BJ (cell line): ENCODE data around the gene KIF12. TPM values are rescaled to one million over a fixed set of nuclear protein-coding genes. Genes with fewer than 3 reads are reported as not detected.

Source experiments
- CTCF ChIA-PET: fragments of 350-600 bp; formaldehyde crosslinking; extraction: SDS; loops from one replicate; lab custom pipeline; 2021; ENCODE audit warnings: antibody characterized with exemption, inconsistent platforms; lab: Yijun Ruan, JAX
- POLR2A ChIA-PET: fragments of 300-600 bp; sonication (Branson Sonifier 250); formaldehyde crosslinking; extraction: SDS; loops from one replicate; lab custom pipeline; 2021; ENCODE audit warnings: antibody characterized with exemption; lab: Charles Lee
- DNase-seq: peaks from one replicate; pipeline ENCODE4 v3.0.0-alpha.2; 2011; ENCODE audit warnings: low read depth
- H3K27me3 ChIP-seq: 2 replicates; pipeline ENCODE4 v1.6.0; 2011; ENCODE audit warnings: low read length; ENCODE audit not compliant: control insufficient read depth, insufficient read depth
- H3K36me3 ChIP-seq: 2 replicates; pipeline ENCODE4 v1.5.1; 2011; ENCODE audit warnings: low read length; ENCODE audit not compliant: control insufficient read depth, insufficient read depth
- H3K4me3 ChIP-seq: 2 replicates; pipeline ENCODE4 v1.5.1; 2011; ENCODE audit warnings: low read depth, mild to moderate bottlenecking, control low read depth, low read length
- polyA plus RNA-seq: library from polyadenylated mRNA; depleted of rRNA; stranded (reverse); fragments of >200 nt; gene quantifications from 2 replicates; pipeline ENCODE4 v1.2.3, GENCODE V29; 2011
- TF ChIP-seq, protein P1 (sequence below): IDR thresholded peaks from 2 replicates; pipeline ENCODE4 v1.5.1; 2011; ENCODE audit warnings: low read depth, mild to moderate bottlenecking, control low read depth, inconsistent platforms, low read length, moderate library complexity; ENCODE audit not compliant: insufficient read depth

The KIF12 gene
- polyA plus RNA-seq, 1 experiment: 0.07 TPM

DNA sequence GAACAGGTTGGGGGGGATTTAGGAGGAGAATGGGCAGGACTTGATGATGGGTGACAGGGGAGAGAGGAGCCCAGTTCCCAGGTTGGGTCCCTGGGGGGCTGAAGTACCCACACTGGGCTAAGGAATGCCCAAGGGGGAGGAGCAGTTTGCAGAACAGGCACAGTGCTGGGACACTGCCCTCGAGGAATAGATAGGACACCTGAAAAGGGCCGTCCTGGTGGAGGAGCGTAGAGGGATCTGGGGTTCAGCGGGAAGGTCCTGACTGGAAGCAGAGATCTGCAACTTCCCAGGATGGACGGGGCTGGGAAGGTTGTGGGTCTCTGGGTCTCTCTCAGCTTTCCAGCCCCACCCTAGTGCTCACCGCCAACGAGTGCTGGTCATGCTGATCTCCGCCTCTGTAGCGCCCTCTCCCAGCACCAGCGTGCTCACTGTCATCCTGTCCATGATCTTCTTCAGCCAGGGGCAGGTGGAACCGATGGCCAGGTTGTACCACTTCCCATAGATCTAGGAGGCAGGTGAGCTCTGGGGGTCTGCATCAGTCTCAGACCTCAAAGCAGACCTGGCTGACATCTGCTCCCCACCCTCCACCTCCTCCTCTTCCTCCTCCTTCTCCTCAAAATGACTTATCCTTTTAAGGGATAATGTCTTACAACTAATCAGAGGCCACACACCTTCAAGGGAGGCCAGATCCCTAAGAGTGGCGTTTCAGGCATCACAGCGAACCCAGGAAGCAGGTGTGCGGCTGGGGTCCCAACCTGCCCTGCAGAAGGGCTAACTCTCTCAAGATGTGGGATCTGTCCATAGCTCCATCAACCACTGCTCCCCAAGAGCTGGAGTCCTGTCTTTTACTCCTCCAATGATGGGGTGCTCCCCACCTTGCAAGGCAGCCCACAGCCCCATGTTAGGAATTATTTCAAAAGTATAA is 22.6 kb downstream of the KIF12 start:
- H3K4me3 ChIP-seq: no peak overlapping the region
- no peak for DNase-seq
- peaks cover 19% of the 10 kb centered on the region for H3K27me3 ChIP-seq
- ChIA-PET CTCF (interaction anchor here (1.2 to 1.5 kb wide), 3 partner anchors 12 to 269 kb away, joined by 3 to 4 read pairs (median 3); no protein-coding TSS in a partner anchor), POLR2A (no interaction called here)
- TF ChIP-seq, protein P1, sequence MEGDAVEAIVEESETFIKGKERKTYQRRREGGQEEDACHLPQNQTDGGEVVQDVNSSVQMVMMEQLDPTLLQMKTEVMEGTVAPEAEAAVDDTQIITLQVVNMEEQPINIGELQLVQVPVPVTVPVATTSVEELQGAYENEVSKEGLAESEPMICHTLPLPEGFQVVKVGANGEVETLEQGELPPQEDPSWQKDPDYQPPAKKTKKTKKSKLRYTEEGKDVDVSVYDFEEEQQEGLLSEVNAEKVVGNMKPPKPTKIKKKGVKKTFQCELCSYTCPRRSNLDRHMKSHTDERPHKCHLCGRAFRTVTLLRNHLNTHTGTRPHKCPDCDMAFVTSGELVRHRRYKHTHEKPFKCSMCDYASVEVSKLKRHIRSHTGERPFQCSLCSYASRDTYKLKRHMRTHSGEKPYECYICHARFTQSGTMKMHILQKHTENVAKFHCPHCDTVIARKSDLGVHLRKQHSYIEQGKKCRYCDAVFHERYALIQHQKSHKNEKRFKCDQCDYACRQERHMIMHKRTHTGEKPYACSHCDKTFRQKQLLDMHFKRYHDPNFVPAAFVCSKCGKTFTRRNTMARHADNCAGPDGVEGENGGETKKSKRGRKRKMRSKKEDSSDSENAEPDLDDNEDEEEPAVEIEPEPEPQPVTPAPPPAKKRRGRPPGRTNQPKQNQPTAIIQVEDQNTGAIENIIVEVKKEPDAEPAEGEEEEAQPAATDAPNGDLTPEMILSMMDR: no peak
- H3K36me3 ChIP-seq: no peaks in the 10 kb centered on the region

DNA sequence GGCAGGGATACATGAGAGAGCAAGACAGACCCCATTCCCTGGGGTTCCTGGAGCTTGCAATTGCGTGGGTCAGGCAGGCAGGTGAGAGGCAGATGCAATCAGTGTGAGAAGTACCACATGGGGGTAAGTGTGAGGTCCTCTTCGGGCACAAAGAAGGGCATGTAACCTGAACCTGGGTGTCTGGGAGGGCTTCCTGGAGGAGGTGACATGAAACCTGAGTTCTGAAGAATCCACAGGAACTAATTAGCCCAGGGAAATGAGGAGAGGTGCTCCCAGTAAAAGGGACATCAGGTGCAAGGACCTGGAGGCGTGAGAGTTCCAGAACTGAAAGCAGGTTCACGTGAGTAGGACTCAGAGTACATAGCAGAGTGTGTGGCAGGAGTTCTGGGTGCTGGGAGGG is 23.5 kb downstream of the KIF12 start:
- DNase-seq: no peak
- TF ChIP-seq, protein P1: no peak
- Histone ChIP-seq H3K4me3 (no peak overlapping the region), H3K27me3 (peaks cover 19% of the 10 kb centered on the region), H3K36me3 (no peaks in the 10 kb centered on the region)
- ChIA-PET CTCF (interaction anchor here (1.0 to 7.0 kb wide), 2 partner anchors 7 to 232 kb away, joined by 3 to 42 read pairs; no protein-coding TSS in a partner anchor), POLR2A (no interaction called here)

DNA sequence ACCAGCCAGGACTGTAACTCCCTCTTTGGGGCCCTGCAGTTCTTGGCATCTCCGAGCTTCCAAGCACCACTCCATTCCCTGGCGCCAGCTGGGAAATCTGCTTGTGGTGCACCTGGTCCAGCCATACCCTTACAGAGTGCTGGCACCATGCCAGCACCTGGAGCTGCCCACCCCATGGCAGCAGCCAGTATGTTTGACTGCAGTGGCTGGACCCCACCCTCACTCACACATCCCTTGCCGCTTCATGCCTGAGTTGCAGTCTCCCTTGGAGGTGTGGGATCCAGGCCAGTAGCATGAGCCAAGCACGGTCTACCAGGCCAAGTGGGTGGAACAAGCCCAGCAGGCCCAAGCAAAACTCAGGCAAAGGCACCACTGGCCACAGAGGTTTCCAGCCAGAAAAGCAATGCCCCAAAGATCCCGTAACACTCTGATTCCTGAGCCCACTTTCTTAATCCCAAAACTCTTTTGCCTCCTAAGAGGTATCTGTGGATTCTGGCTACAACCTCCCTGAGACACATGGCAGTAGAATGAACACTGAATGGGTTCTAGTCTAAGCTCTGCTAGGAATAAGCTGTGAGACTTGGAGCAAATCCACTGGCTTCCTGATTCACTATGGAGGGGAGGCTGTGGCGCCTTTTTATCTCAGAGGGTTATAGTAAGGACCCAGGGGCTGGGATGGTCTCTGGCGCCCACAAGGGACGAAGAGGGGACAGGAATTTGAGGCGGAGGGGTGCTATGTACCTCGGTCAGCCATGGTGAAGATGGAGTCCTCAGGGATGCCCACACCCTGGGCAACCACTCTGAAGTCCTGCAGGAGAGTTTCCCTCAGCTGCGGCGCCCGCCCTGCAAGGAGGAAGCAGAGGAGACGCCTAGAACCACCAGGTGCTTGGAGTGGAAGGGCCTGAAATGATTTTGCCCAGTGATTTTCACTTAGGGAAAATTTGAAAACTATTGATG is 26.6 kb downstream of the KIF12 start:
- TF ChIP-seq, protein P1: no peak
- CTCF ChIA-PET: interaction anchor here (7.0 kb wide), 1 partner anchor 10 kb away, joined by 42 read pairs; no protein-coding TSS in a partner anchor
- no peaks in the 10 kb centered on the region for H3K36me3 ChIP-seq
- POLR2A ChIA-PET: no interaction called here
- H3K4me3 ChIP-seq: no peak overlapping the region
- no peak for DNase-seq
- H3K27me3 ChIP-seq: peaks cover 17% of the 10 kb centered on the region

DNA sequence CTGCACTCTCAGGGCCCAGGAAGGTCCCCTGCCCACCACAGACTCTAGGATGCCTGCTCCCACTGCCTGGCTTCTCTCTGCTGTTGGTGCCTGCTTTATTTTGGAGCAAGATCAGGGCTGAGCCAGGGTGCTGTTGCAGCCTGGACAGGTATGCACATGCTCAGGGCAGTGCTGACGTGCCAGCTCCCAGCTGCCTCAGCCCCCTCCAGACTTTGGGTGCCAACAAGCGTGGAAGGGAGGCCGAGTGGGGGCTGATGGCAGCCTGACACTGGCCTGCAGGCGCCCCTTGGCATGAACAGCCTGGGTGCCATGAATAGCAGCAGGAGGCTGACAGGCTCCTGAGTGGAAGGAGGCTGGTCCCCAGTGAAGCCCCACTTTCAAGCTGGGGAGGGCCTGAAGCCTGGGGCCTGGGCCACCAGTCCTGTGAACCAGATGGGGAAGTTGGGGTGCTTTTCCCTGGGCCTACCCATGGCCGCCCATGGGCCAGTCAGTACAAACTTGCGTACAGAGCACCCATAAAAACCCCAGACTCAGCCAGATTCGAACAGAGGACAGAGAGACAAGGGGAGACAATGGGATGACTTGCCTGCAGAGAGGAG is 27.8 kb downstream of the KIF12 start:
- ChIA-PET POLR2A (interaction anchor here (0.6 kb wide), 1 partner anchor 155 kb away, joined by 4 read pairs; no protein-coding TSS in a partner anchor), CTCF (interaction anchor here (7.0 kb wide), 1 partner anchor 12 kb away, joined by 42 read pairs; no protein-coding TSS in a partner anchor)
- TF ChIP-seq, protein P1: no peak
- Histone ChIP-seq H3K27me3 (peaks cover 13% of the 10 kb centered on the region), H3K36me3 (no peaks in the 10 kb centered on the region), H3K4me3 (no peak overlapping the region)
- DNase-seq: no peak
